Measurements from ENCODE around the gene KRTAP13-2.

- TF ChIP-seq YY1 (IDR thresholded peaks at IDR 0.05; ENCODE audit: insufficient read depth, insufficient read length) (no peak), SUZ12 (IDR thresholded peaks at IDR 0.05; ENCODE audit: extremely low read depth, insufficient read depth, insufficient read length) (no peak), ZNF274 (IDR thresholded peaks at IDR 0.05; ENCODE audit: low read depth, low read length) (no peak)
Observed at GRCh38 chr21:30415993-30416392, 43.9 kb upstream of the KRTAP13-2 start.

All from NT2/D1 (cell line).